ENCODE data around the gene GLP1R.

- TF ChIP-seq CTCF (conservative IDR thresholded peaks at IDR 0.05 in 1 of 2, IDR thresholded peaks at IDR 0.05 in 1 of 2; ENCODE audit: extremely low read depth in 1 of 2, insufficient read depth in 1 of 2, low read depth in 1 of 2, low read length in 2 of 2) (no peak), EZH2 (IDR thresholded peaks at IDR 0.05; ENCODE audit: borderline replicate concordance, low read length) (no peak)
These were observed 27.5 kb upstream of the GLP1R start for GRCh38 chr6:39021041-39021440.
